ENCODE measurements around the gene RBM10. TPM values are rescaled to one million over a fixed set of nuclear protein-coding genes. Genes with fewer than 3 reads are reported as not detected.

The RBM10 gene
- total and polyA plus RNA-seq, 2 experiments from 2014 or later, result 39.5 to 101 TPM

- no peak for TF ChIP-seq CREB1 (CRISPR knock-in tag; IDR thresholded peaks at IDR 0.05; ENCODE audit: low read depth)
- TF ChIP-seq JUNB (IDR thresholded peaks at IDR 0.05; ENCODE audit: unreplicated experiment), result no peak
- no peak for TF ChIP-seq NANOG (IDR thresholded peaks at IDR 0.05; ENCODE audit: borderline replicate concordance)
- no peak for TF ChIP-seq EZH2 (IDR thresholded peaks at IDR 0.05; ENCODE audit: low read depth, unreplicated experiment)
- TF ChIP-seq ETS1 (IDR thresholded peaks at IDR 0.05), result no peak
- TF ChIP-seq ZNF331 (CRISPR knock-in tag; IDR thresholded peaks at IDR 0.05; ENCODE audit: low read depth), result no peak
- TF ChIP-seq, protein P1, sequence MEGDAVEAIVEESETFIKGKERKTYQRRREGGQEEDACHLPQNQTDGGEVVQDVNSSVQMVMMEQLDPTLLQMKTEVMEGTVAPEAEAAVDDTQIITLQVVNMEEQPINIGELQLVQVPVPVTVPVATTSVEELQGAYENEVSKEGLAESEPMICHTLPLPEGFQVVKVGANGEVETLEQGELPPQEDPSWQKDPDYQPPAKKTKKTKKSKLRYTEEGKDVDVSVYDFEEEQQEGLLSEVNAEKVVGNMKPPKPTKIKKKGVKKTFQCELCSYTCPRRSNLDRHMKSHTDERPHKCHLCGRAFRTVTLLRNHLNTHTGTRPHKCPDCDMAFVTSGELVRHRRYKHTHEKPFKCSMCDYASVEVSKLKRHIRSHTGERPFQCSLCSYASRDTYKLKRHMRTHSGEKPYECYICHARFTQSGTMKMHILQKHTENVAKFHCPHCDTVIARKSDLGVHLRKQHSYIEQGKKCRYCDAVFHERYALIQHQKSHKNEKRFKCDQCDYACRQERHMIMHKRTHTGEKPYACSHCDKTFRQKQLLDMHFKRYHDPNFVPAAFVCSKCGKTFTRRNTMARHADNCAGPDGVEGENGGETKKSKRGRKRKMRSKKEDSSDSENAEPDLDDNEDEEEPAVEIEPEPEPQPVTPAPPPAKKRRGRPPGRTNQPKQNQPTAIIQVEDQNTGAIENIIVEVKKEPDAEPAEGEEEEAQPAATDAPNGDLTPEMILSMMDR (conservative IDR thresholded peaks at IDR 0.05; ENCODE audit: low read depth in 2 of 2), result no peak
- no peak for TF ChIP-seq ZNF114 (CRISPR knock-in tag; IDR thresholded peaks at IDR 0.05)
- TF ChIP-seq EZH2phosphoT487 (IDR thresholded peaks at IDR 0.05; ENCODE audit: unreplicated experiment), result no peak
- no peak for TF ChIP-seq ZNF462 (CRISPR knock-in tag; IDR thresholded peaks at IDR 0.05)
- no peak for TF ChIP-seq STAT1 (IDR thresholded peaks at IDR 0.05; ENCODE audit: unreplicated experiment)
- Histone ChIP-seq H2AFZ (no peak overlapping the region), H3K27ac (ENCODE audit: low read depth) (no peak overlapping the region), H3K4me3 (no peak overlapping the region), H3K27me3 (ENCODE audit: insufficient read depth) (no peaks in the 10 kb centered on the region), H3K9me2 (ENCODE audit: insufficient read depth) (no peaks in the 10 kb centered on the region), H3F3A (replicated peaks; ENCODE audit: low read depth) (no peaks in the 10 kb centered on the region), H3K4me2 (no peak overlapping the region), H3K36me3 (ENCODE audit: insufficient read depth) (no peaks in the 10 kb centered on the region), H3K4me1 (ENCODE audit: insufficient read depth) (no peaks in the 10 kb centered on the region), H4K20me1 (replicated peaks; ENCODE audit: insufficient read depth) (no peaks in the 10 kb centered on the region), H3K79me2 (replicated peaks; ENCODE audit: insufficient read depth) (peaks cover 18% of the 10 kb centered on the region; the same call in 1 of the 2 replicates)
- peaks cover 3% of the 10 kb centered on the region for H3K27me3 Mint-ChIP-seq (ENCODE audit: insufficient read depth, low read depth, poor library complexity)
- no peaks in the 10 kb centered on the region; the same call in 2 of the 3 replicates for H3K9me3 Mint-ChIP-seq
- ATAC-seq (no peak), DNase-seq (ENCODE audit: low spot score) (no peak)
- H3K36me3 Mint-ChIP-seq (ENCODE audit: low read depth), result peaks cover 31% of the 10 kb centered on the region
- no peak overlapping the region for H3K27ac Mint-ChIP-seq
- H3K4me1 Mint-ChIP-seq, result no peaks in the 10 kb centered on the region; the same call in 2 of the 3 replicates
- H3K4me3 Mint-ChIP-seq, result no peak overlapping the region
These were observed 24.3 kb downstream of the RBM10 start for GRCh38 chrX:47169273-47169672.

All from GM23338 (cell line).